ENCODE measurements around the gene FANCE.

Gene FANCE

GRCh38 chr6:35495258-35496035 is 43.3 kb downstream of the FANCE start:
- H3K4me3 ChIP-seq (ENCODE audit: low read depth, low read length): peak overlapping the region; percentile 61
- in situ Hi-C loops (cut with HindIII; ENCODE audit: low sequenced_read_pairs): no loop called here
- DNase-seq (ENCODE audit: low read depth): no peak
- TF ChIP-seq CTCF (IDR thresholded peaks at IDR 0.05; ENCODE audit: low read depth, low read length, missing control alignments): no peak

GRCh38 chr6:35496036-35496840 is 44.1 kb downstream of the FANCE start:
- no peak for TF ChIP-seq CTCF (IDR thresholded peaks at IDR 0.05; ENCODE audit: low read depth, low read length, missing control alignments)
- peak overlapping the region; percentile 61 for H3K4me3 ChIP-seq (ENCODE audit: low read depth, low read length)
- DNase-seq (ENCODE audit: low read depth): no peak
- in situ Hi-C loops (cut with HindIII; ENCODE audit: low sequenced_read_pairs): no loop called here

GRCh38 chr6:35496841-35497570 is 44.9 kb downstream of the FANCE start, which contains the start of gene TEAD3:
Gene TEAD3, minus strand, starts transcription at chr6:35497079.
- no peak for DNase-seq (ENCODE audit: low read depth)
- H3K4me3 ChIP-seq (ENCODE audit: low read depth, low read length): peak within 1 kb of the TSS; percentile 61
- no peak for TF ChIP-seq CTCF (IDR thresholded peaks at IDR 0.05; ENCODE audit: low read depth, low read length, missing control alignments)
- in situ Hi-C loops (cut with HindIII; ENCODE audit: low sequenced_read_pairs): no loop called here

GRCh38 chr6:35497571-35498421 is 45.7 kb downstream of the FANCE start:
- in situ Hi-C loops (cut with HindIII; ENCODE audit: low sequenced_read_pairs): no loop called here
- DNase-seq (ENCODE audit: low read depth): no peak
- H3K4me3 ChIP-seq (ENCODE audit: low read depth, low read length): peak overlapping the region; percentile 61
- TF ChIP-seq CTCF (IDR thresholded peaks at IDR 0.05; ENCODE audit: low read depth, low read length, missing control alignments): peak; percentile 4

GRCh38 chr6:35498422-35499067 is 46.4 kb downstream of the FANCE start:
- in situ Hi-C loops (cut with HindIII; ENCODE audit: low sequenced_read_pairs): no loop called here
- DNase-seq (ENCODE audit: low read depth): no peak
- TF ChIP-seq CTCF (IDR thresholded peaks at IDR 0.05; ENCODE audit: low read depth, low read length, missing control alignments): no peak
- peak overlapping the region; percentile 61 for H3K4me3 ChIP-seq (ENCODE audit: low read depth, low read length)
